ENCODE measurements around the gene MAGED2. TPM values are rescaled to one million over a fixed set of nuclear protein-coding genes. Genes with fewer than 3 reads are reported as not detected.
"Not testable (repeated sequence)": the region's sequence is repeated elsewhere in the genome, so short reads cannot be mapped to it uniquely, and the experiment has no call there.

The MAGED2 gene
- total RNA-seq, 2 experiments from 2014 or later: 33.9 to 36.0 TPM

DNA sequence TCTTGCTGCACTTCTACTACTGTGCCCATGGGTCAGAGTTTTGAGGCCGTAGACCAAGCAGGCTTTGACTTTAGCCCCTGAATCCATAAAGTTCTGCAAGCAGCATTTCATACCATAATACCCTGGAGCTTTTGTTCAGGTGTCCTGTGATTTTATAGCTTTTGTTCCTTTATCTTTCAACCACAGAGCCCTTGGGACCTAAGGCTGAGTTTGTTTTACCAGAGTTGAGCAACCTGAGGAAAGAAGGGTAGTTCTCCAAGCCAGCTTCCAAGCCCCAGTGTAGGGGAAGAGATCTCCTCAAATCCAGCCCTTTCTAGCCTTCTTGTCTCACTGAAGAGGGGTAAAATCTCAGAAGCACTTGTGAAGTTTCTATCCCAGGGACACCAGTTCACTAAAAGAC lies 35.1 kb downstream of the MAGED2 start:
- H3K27ac Mint-ChIP-seq: no peak overlapping the region
- CTCF ChIA-PET: no interaction called here
- H3K27me3 Mint-ChIP-seq: no peaks in the 10 kb centered on the region
- no peak overlapping the region for H3K4me3 Mint-ChIP-seq
- ATAC-seq: no peak
- intact Hi-C loops (cut with micrococcal nuclease): no loop called here
- no peaks in the 10 kb centered on the region for H3K9me3 Mint-ChIP-seq
- H3K36me3 Mint-ChIP-seq (ENCODE audit: low read depth): no peaks in the 10 kb centered on the region
- no peaks in the 10 kb centered on the region for H3K4me1 Mint-ChIP-seq (ENCODE audit: low read depth)
- no peak for DNase-seq
- POLR2A ChIA-PET: no interaction called here
- TF ChIP-seq CTCF (IDR thresholded peaks at IDR 0.05): no peak

- Mint-ChIP-seq H3K27me3 (no peaks in the 10 kb centered on the region), H3K4me1 (ENCODE audit: low read depth) (no peaks in the 10 kb centered on the region), H3K9me3 (no peaks in the 10 kb centered on the region), H3K4me3 (no peak overlapping the region), H3K27ac (no peak overlapping the region), H3K36me3 (ENCODE audit: low read depth) (no peaks in the 10 kb centered on the region)
- CTCF ChIA-PET: no interaction called here
- no peak for TF ChIP-seq CTCF (IDR thresholded peaks at IDR 0.05)
- POLR2A ChIA-PET: no interaction called here
- no peak for DNase-seq
- intact Hi-C loops (cut with micrococcal nuclease): no loop called here
- no peak for ATAC-seq
Observed at GRCh38 chrX:54843050-54843449, 35.5 kb downstream of the MAGED2 start.

DNA sequence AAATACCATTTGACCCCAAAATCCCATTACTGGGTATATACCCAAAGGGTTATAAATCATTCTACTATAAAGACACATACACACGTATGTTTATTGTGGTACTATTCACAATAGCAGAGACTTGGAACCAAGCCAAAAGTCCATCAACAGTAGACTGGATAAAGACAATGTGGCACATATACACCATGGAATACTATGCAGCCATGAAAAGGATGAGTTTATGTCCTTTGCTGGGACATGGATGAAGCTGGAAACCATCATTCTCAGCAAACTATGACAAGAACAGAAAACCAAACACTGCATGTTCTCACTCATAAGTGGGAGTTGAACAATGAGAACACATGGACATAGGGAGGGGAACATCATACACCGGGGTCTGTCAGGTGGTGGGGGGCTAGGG lies 40.2 kb downstream of the MAGED2 start:
- H3K9me3 Mint-ChIP-seq; DNase-seq; CTCF ChIA-PET; POLR2A ChIA-PET; ATAC-seq; H3K27me3 Mint-ChIP-seq; H3K27ac Mint-ChIP-seq; H3K4me1 Mint-ChIP-seq (ENCODE audit: low read depth); intact Hi-C loops (cut with micrococcal nuclease); H3K36me3 Mint-ChIP-seq (ENCODE audit: low read depth); H3K4me3 Mint-ChIP-seq: not testable (repeated sequence)

- POLR2A ChIA-PET: no interaction called here
- Mint-ChIP-seq H3K4me1 (ENCODE audit: low read depth) (no peaks in the 10 kb centered on the region), H3K4me3 (no peak overlapping the region)
Observed at GRCh38 chrX:54865208-54865607, 57.7 kb downstream of the MAGED2 start.

More at GRCh38 chrX:54865208-54865607, 57.7 kb downstream of the MAGED2 start:
- Mint-ChIP-seq H3K27me3 (no peaks in the 10 kb centered on the region), H3K9me3 (peaks cover 2% of the 10 kb centered on the region), H3K27ac (no peak overlapping the region), H3K36me3 (ENCODE audit: low read depth) (no peaks in the 10 kb centered on the region)
- DNase-seq (no peak), ATAC-seq (no peak)
- CTCF ChIA-PET: no interaction called here
- intact Hi-C loops (cut with micrococcal nuclease): no loop called here
- no peak for TF ChIP-seq CTCF (IDR thresholded peaks at IDR 0.05)

Other genes starting within 250 kb of the MAGED2 start
- gene ITIH6, start 9.5 kb upstream of the MAGED2 start, total RNA-seq: not detected
- 1 to 10 TPM; 4.0 to 5.2 TPM for gene TRO, start 113.1 kb downstream of the MAGED2 start, total RNA-seq
- gene PFKFB1, start 186.4 kb downstream of the MAGED2 start, total RNA-seq: under 1 TPM; 0.60 to 0.92 TPM
- 10 to 100 TPM; 30.0 to 33.0 TPM for gene APEX2, start 192.6 kb downstream of the MAGED2 start, total RNA-seq
- gene ALAS2, start 223.2 kb downstream of the MAGED2 start, total RNA-seq: not detected